ENCODE data around the gene ASPG. TPM values are rescaled to one million over a fixed set of nuclear protein-coding genes. Genes with fewer than 3 reads are reported as not detected.

Gene ASPG
- total and polyA plus RNA-seq, 9 donors, result 0.37 to 2.5 (median 1.3) TPM

DNA sequence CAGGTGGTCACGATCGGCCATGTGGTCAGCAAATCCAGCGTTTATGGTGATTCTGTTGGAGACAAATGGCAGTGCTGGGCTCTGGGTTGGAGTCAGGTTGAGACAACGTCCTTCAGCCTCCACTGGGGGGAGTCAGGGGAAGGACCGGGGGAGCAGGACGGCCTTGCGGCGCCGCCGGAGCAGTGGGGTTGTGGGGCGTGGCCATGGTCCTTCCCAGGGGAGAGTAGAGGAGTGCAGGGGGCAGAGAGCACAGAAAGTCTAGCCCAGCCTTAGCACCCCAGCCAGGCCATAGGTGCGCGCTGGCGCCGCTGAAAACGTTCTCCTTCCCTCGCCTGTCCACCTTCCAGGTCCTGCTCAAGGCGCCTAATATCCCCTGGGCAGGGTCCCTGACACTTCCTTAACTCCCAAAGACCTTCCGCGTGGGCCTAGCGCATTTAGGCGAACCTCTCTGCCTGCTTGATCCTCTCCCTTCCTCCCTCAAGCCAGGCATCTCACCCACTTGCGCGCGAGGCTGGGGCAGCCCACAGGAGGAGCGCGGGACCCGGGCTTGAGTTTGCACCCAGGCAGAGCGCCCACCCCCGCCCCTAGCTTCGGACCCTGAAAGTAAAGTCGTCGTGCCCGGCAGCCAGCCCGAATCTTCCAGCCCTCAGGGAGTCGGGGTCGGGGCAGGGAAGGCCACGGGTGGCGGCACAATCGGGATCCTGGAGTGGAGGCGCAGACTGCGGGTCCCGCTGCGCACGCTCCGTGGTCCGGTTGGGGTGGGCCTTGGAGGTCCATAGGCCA, 49.8 kb downstream of the ASPG start:
- WGBS (ENCODE audit: insufficient coverage), result 2% methylated on average over 37 of the region's 47 CpGs
- H3K4me1 ChIP-seq (ENCODE audit: control insufficient read depth, insufficient read depth, low read length), result peaks cover 37% of the 10 kb centered on the region
- no peak for DNase-seq
- peaks cover 4% of the 10 kb centered on the region for H3K9me3 ChIP-seq (replicated peaks; ENCODE audit: control insufficient read depth, low read depth, low read length)
- no peak overlapping the region for H3K27ac ChIP-seq (ENCODE audit: low read length)
- no peak overlapping the region for H3K4me3 ChIP-seq (ENCODE audit: low read length)
- peaks cover 77% of the 10 kb centered on the region for H3K27me3 ChIP-seq (ENCODE audit: control insufficient read depth, insufficient read depth, low read length)
- no peaks in the 10 kb centered on the region for H3K36me3 ChIP-seq (ENCODE audit: control insufficient read depth, insufficient read depth, low read length)

- WGBS (ENCODE audit: insufficient coverage), result under 1% methylated on average over 78 of the region's 78 CpGs
- Histone ChIP-seq H3K36me3 (ENCODE audit: control insufficient read depth, insufficient read depth, low read length) (no peaks in the 10 kb centered on the region), H3K4me3 (ENCODE audit: low read length) (no peak overlapping the region), H3K4me1 (ENCODE audit: control insufficient read depth, insufficient read depth, low read length) (peaks cover 37% of the 10 kb centered on the region), H3K9me3 (replicated peaks; ENCODE audit: control insufficient read depth, low read depth, low read length) (no peaks in the 10 kb centered on the region), H3K27ac (ENCODE audit: low read length) (no peak overlapping the region), H3K27me3 (ENCODE audit: control insufficient read depth, insufficient read depth, low read length) (peaks cover 79% of the 10 kb centered on the region)
- DNase-seq, result no peak
These were observed 50.5 kb downstream of the ASPG start for GRCh38 chr14:104135904-104136471.

DNA sequence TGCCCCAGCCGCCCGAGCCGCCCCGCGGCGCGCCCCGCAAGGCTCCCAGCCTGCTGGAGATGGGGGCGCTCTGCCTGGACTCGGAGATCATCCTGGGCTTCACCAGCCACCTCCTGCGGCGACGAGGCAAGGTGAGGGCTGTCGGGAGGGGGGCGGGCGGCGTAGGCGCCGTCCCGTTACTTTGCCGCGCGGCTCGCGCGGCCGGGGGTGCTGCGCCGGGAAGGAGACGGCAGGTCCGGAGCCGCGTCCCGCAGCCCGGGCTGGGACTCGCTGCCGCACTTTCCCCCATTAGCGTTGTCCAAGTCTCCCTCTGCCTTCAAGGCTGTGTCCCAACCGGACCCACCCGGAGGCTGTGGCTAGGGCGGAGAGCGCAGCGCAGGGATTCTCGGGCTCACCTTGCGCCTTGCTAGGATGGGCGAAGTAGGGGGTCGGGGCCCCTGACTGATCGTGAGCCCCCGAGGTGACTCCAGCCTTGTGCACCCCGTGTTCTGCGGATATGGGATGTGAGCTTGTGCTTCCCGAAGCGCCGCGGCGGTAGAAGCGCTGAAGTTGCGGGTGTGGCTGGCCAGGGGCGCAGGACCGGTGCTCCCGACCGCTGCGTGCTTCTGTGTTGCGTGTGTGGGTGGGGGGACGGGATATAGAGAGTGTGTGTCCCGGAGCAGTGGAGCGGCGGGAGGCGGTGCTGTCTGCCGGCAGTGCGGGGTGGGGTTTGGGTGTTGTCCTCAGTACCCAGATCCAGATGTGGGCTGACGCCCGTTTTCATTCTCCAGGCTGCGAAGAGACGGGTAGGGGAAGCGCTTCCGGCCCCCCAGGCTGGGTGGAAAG, 51.2 kb downstream of the ASPG start:
- no peak overlapping the region for H3K4me3 ChIP-seq (ENCODE audit: low read length)
- no peaks in the 10 kb centered on the region for H3K36me3 ChIP-seq (ENCODE audit: control insufficient read depth, insufficient read depth, low read length)
- peaks cover 73% of the 10 kb centered on the region for H3K27me3 ChIP-seq (ENCODE audit: control insufficient read depth, insufficient read depth, low read length)
- 1% methylated on average over 67 of the region's 77 CpGs for WGBS (ENCODE audit: insufficient coverage)
- no peak overlapping the region for H3K27ac ChIP-seq (ENCODE audit: low read length)
- H3K9me3 ChIP-seq (replicated peaks; ENCODE audit: control insufficient read depth, low read depth, low read length), result no peaks in the 10 kb centered on the region
- peaks cover 37% of the 10 kb centered on the region for H3K4me1 ChIP-seq (ENCODE audit: control insufficient read depth, insufficient read depth, low read length)
- no peak for DNase-seq

DNA sequence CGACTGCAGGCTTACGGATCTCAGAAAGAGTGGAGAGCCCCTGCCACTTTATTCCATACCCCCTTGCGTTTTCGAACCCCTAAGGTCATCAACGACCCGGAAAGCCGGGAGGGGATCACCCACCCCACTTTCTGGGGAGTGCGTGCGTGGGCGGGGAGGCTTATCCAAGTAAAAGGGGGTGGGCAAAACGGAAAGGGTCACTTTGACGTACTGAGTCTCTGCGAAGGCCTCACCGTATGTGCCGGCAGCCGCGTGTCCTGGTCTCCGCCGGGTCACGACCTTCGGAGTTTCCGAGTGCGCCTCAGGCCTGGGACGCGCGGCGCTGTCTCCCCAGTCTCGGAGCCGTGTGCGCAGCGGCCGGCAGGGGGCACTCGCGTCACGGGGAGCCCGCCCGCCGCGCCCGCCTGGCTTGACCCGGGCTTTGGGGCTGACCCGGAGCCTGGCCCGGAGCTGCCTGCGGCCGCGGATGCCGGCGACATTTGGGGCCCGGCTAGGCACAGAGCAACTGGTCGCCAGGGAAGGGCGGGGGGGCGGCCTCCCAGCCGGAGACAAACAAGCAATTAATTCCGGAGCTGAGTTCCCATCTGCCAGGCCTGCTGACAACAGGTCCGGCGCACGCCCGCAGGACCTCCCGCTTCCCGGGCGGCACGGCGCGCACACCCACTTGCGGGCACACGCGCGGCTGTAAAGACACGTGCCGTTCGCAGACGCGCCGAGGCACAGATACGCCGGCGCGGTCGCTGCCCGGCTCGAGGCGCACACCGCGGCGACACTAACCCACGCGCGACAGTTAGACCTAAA, 52.0 kb downstream of the ASPG start:
- H3K27me3 ChIP-seq (ENCODE audit: control insufficient read depth, insufficient read depth, low read length), result peaks cover 66% of the 10 kb centered on the region
- H3K36me3 ChIP-seq (ENCODE audit: control insufficient read depth, insufficient read depth, low read length), result no peaks in the 10 kb centered on the region
- no peak overlapping the region for H3K27ac ChIP-seq (ENCODE audit: low read length)
- peaks cover 37% of the 10 kb centered on the region for H3K4me1 ChIP-seq (ENCODE audit: control insufficient read depth, insufficient read depth, low read length)
- WGBS (ENCODE audit: insufficient coverage), result under 1% methylated on average over 78 of the region's 88 CpGs
- peak overlapping the region; percentile 31 for H3K4me3 ChIP-seq (ENCODE audit: low read length)
- peak; percentile 68 for DNase-seq
- no peaks in the 10 kb centered on the region for H3K9me3 ChIP-seq (replicated peaks; ENCODE audit: control insufficient read depth, low read depth, low read length)

GRCh38 chr14:104138098-104138717, 52.7 kb downstream of the ASPG start, which contains the start of gene KIF26A:
TSS of gene KIF26A (plus strand) at chr14:104138587. CDS start at chr14:104138723, 136 bp downstream.
- no peaks in the 10 kb centered on the region for H3K36me3 ChIP-seq (ENCODE audit: control insufficient read depth, insufficient read depth, low read length)
- H3K27ac ChIP-seq (ENCODE audit: low read length), result peak within 1 kb of the TSS; percentile 20
- DNase-seq, result peak; percentile 57
- WGBS (ENCODE audit: insufficient coverage), result under 1% methylated on average over 73 of the region's 77 CpGs
- H3K4me1 ChIP-seq (ENCODE audit: control insufficient read depth, insufficient read depth, low read length), result peaks cover 39% of the 10 kb centered on the region
- H3K27me3 ChIP-seq (ENCODE audit: control insufficient read depth, insufficient read depth, low read length), result peaks cover 63% of the 10 kb centered on the region
- no peaks in the 10 kb centered on the region for H3K9me3 ChIP-seq (replicated peaks; ENCODE audit: control insufficient read depth, low read depth, low read length)
- H3K4me3 ChIP-seq (ENCODE audit: low read length), result peak within 1 kb of the TSS; percentile 48

DNA sequence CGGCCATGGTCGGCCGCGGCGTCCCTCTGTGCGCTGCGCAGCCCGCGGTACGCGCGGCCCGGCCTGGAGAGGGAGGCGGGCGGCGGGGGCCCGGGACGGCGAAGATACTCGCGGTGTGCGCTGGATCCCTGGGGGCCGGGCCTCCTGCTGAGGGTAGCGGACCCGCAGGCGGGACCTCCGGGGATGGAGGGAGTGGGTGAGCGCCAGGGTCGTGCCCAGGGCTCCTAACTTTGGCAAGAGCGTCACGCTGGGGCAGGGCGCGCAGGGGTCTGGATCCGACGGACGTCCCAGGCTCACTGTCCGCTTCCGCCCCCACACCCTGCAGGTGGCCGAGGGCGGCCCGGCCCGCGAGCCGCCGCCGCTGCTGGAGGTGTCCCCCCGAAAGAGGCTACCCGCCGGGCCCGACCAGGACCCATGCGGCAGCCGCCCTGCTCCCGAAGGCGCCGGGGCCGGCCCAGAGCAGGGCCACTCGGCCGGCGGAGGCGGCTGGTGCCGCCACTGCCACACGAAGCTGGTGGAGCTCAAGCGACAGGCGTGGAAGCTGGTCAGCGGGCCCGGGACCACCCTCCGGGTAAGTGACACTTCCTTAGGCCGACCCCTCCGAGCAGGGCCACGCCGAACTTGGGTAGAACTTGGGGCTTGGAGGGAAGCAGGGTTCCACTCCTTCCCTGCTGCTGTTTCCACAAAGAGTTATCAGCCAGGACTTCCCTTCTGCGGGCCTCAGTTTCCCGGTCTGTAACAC, 53.4 kb downstream of the ASPG start:
- peaks cover 41% of the 10 kb centered on the region for H3K4me1 ChIP-seq (ENCODE audit: control insufficient read depth, insufficient read depth, low read length)
- peaks cover 58% of the 10 kb centered on the region for H3K27me3 ChIP-seq (ENCODE audit: control insufficient read depth, insufficient read depth, low read length)
- H3K9me3 ChIP-seq (replicated peaks; ENCODE audit: control insufficient read depth, low read depth, low read length), result no peaks in the 10 kb centered on the region
- no peak for DNase-seq
- WGBS (ENCODE audit: insufficient coverage), result under 1% methylated on average over 72 of the region's 73 CpGs
- no peaks in the 10 kb centered on the region for H3K36me3 ChIP-seq (ENCODE audit: control insufficient read depth, insufficient read depth, low read length)
- H3K27ac ChIP-seq (ENCODE audit: low read length), result peak overlapping the region; percentile 20
- peak overlapping the region; percentile 48 for H3K4me3 ChIP-seq (ENCODE audit: low read length)

DNA sequence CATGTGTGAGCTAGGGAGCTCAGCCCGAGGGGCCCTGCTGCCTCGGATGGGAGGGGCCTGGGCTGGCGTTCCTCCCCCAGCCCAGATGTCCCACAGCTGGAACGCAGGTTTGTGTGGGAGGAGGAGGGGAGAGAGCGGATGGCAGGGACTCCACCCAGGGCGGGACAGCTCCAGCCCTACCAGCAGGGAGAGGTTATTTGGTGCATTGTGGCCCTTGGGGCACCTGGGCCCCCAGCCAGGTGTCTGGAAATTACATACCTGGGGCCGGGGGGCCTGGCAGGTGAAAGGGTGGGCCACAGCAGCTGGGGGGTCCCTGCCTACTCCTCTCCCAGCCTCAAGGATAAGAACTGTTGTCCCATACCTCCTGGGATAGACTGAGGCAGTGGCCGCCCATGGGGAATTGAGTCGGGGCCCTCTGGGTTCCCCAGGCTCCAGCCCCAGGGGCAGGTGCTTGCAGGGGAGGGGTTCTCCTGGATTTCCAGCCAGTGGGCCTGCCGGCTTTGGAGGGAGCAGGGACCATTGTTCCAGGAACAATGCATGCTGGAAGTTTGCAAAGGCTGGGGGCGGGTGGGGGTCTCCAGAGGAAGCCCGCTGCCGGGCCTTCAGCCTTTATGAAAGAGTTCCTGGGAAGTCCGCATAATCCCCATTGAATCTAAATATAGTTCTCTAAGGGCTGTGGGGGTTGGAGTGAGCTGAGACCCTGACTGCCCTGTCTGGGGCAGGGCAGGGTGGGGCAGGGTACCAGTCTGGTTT, 54.1 kb downstream of the ASPG start:
- peaks cover 51% of the 10 kb centered on the region for H3K27me3 ChIP-seq (ENCODE audit: control insufficient read depth, insufficient read depth, low read length)
- peak overlapping the region; percentile 48 for H3K4me3 ChIP-seq (ENCODE audit: low read length)
- H3K4me1 ChIP-seq (ENCODE audit: control insufficient read depth, insufficient read depth, low read length), result peaks cover 41% of the 10 kb centered on the region
- no peak for DNase-seq
- peak overlapping the region; percentile 20 for H3K27ac ChIP-seq (ENCODE audit: low read length)
- no peaks in the 10 kb centered on the region for H3K9me3 ChIP-seq (replicated peaks; ENCODE audit: control insufficient read depth, low read depth, low read length)
- 36% methylated on average over 7 of the region's 14 CpGs for WGBS (ENCODE audit: insufficient coverage)
- H3K36me3 ChIP-seq (ENCODE audit: control insufficient read depth, insufficient read depth, low read length), result no peaks in the 10 kb centered on the region

- no peak for DNase-seq
- Histone ChIP-seq H3K27ac (ENCODE audit: low read length) (no peak overlapping the region), H3K9me3 (replicated peaks; ENCODE audit: control insufficient read depth, low read depth, low read length) (no peaks in the 10 kb centered on the region), H3K36me3 (ENCODE audit: control insufficient read depth, insufficient read depth, low read length) (no peaks in the 10 kb centered on the region), H3K4me1 (ENCODE audit: control insufficient read depth, insufficient read depth, low read length) (peaks cover 40% of the 10 kb centered on the region), H3K27me3 (ENCODE audit: control insufficient read depth, insufficient read depth, low read length) (peaks cover 46% of the 10 kb centered on the region), H3K4me3 (ENCODE audit: low read length) (peak overlapping the region; percentile 48)
- 60% methylated on average over 6 of the region's 6 CpGs for WGBS (ENCODE audit: insufficient coverage)
These were observed 54.6 kb downstream of the ASPG start for GRCh38 chr14:104140213-104140462.
